OCI-LY7 (cell line): Measurements from ENCODE around the gene NEAT1.

Experiments
- EZH2phosphoT487 ChIP-seq: fragments of 200-600 bp; sonication (generic); IDR thresholded peaks from 2 replicates; pipeline ENCODE4 v1.6.1; 2018; ENCODE audit warnings: low read depth, borderline replicate concordance, mild to moderate bottlenecking, mixed run types, antibody characterized with exemption, low read length, moderate library complexity, mixed read lengths
- TF ChIP-seq, protein P1 (sequence below): fragments of 200-600 bp; sonication (generic); conservative IDR thresholded peaks from 2 replicates; pipeline ENCODE4 v1.5.1; 2014; ENCODE audit warnings: mild to moderate bottlenecking, antibody characterized with exemption, low read length, moderate library complexity, mixed read lengths

GRCh38 chr11:65398362-65398910 is 24.2 kb upstream of the NEAT1 start:
- TF ChIP-seq, protein P1, sequence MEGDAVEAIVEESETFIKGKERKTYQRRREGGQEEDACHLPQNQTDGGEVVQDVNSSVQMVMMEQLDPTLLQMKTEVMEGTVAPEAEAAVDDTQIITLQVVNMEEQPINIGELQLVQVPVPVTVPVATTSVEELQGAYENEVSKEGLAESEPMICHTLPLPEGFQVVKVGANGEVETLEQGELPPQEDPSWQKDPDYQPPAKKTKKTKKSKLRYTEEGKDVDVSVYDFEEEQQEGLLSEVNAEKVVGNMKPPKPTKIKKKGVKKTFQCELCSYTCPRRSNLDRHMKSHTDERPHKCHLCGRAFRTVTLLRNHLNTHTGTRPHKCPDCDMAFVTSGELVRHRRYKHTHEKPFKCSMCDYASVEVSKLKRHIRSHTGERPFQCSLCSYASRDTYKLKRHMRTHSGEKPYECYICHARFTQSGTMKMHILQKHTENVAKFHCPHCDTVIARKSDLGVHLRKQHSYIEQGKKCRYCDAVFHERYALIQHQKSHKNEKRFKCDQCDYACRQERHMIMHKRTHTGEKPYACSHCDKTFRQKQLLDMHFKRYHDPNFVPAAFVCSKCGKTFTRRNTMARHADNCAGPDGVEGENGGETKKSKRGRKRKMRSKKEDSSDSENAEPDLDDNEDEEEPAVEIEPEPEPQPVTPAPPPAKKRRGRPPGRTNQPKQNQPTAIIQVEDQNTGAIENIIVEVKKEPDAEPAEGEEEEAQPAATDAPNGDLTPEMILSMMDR: no peak
- TF ChIP-seq EZH2phosphoT487: no peak
